Heart right ventricle (tissue), 16 donors: ENCODE data around the gene IQGAP2. TPM values are rescaled to one million over a fixed set of nuclear protein-coding genes. Genes with fewer than 3 reads are reported as not detected.

Experiments
- ATAC-seq, 8 donors: fragments of 200-7000 bp; cut with Tn5 transposase; one replicate each; pipeline ENCODE4 v1.9.1; 2020; ENCODE audit warnings: mild to moderate bottlenecking in 8 of 8, moderate library complexity in 8 of 8, moderate number of reproducible peaks in 1 of 8
- DNase-seq, 2 donors: peaks; one replicate each; pipeline ENCODE4 v3.0.0-alpha.2; 2020
- H3K27ac ChIP-seq, 10 donors: fragments of 200-600 bp; sonication (generic) in 2 of 10; one replicate each; pipeline versions ENCODE4 v1.5.0 to v1.8.0; 2020 to 2022; ENCODE audit warnings: mild to moderate bottlenecking in 3 of 10
- H3K27me3 ChIP-seq, 7 donors: fragments of 200-600 bp; one replicate each; pipeline ENCODE4 v1.8.0; 2021 to 2022; ENCODE audit warnings: mild to moderate bottlenecking in 2 of 7
- H3K36me3 ChIP-seq, 9 donors: fragments of 200-600 bp; sonication (generic) in 1 of 9; one replicate each; pipeline versions ENCODE4 v1.5.0 to v1.8.0; 2020 to 2022; ENCODE audit warnings: mild to moderate bottlenecking in 2 of 9
- H3K4me1 ChIP-seq, 9 donors: fragments of 200-600 bp; sonication (generic) in 1 of 9; one replicate each; pipeline versions ENCODE4 v1.5.0 to v1.8.0; 2020 to 2022; ENCODE audit warnings: mild to moderate bottlenecking in 4 of 9
- H3K4me3 ChIP-seq, 10 donors: fragments of 200-600 bp; sonication (generic) in 2 of 10; one replicate each; pipeline versions ENCODE4 v1.5.0 to v1.8.0; 2020 to 2022; ENCODE audit warnings: mild to moderate bottlenecking in 7 of 10, moderate library complexity in 2 of 10
- H3K9me3 ChIP-seq, 11 donors: fragments of 200-600 bp in 10 of 11; sonication (generic) in 2 of 11; one replicate each; pipeline versions ENCODE4 v1.5.0 to v1.8.0; 2013 to 2022; ENCODE audit warnings: mild to moderate bottlenecking in 2 of 11, control low read depth in 1 of 11, moderate library complexity in 1 of 11
- CTCF ChIP-seq, 9 donors: fragments of 200-600 bp; sonication (generic) in 2 of 9; IDR thresholded peaks; one replicate each; pipeline versions ENCODE4 v1.5.0 to v1.8.0; 2021 to 2022; ENCODE audit warnings: antibody characterized with exemption in 9 of 9, mild to moderate bottlenecking in 5 of 9, moderate library complexity in 1 of 9
- WGBS, 2 donors: extraction: QIAGEN DNeasy Blood & Tissue Kit; methylation state at CpG; one replicate each; pipeline ENCODE4 v1.1.7; 2013; ENCODE audit warnings: inconsistent platforms in 1 of 2; 5-methylcytosine and 5-hydroxymethylcytosine counted together
- intact Hi-C, 10 donors: fragments of 100-400 bp; cut with DNase I; formaldehyde crosslinking; loops; one replicate each; pipeline versions ENCODE4 v1.11.1 to v1.14.2; 2022
- polyA plus RNA-seq, 2 donors: library from polyadenylated mRNA; stranded (reverse); fragments of 200-250 nt; gene quantifications; one replicate each; pipeline ENCODE4 v1.2.3, GENCODE V29; 2013
- total RNA-seq, 10 donors: library from RNA; stranded (reverse); fragmentation: NEBNext Ultra II Directional in 3 of 10; extraction: Animal tissue kit (Norgen Biotek cat#: 25700) in 3 of 10; gene quantifications; one replicate each; pipeline versions ENCODE4 v1.2.1 to v1.2.4, GENCODE V29; 2021 to 2023
- donor health status: Arrhythmogenic right ventricular cardiomyopathy.
- donor health status: ischemic (EF 13 %, LVEDD 7.1; RV severe dilation, severe dysfunction).
- donor health status: healthy with polysubstance abuse.
- donor health status: DM: no; HTN: yes; CAD: no.
- donor health status: DM: no; HTN: no; CAD: no.
- donor health status: ischemic (EF 25% LVEDD 6.9; RV normal size, moderate dysfunction).
- donor health status: ischemic (EF 25% LVEDD 5.7; RV mildly dilated, moderate dysfunction).
- donor health status: healthy.
- donor health status: DM: yes; HTN: yes; CAD: no.
- donor health status: Ischemic cardiomyopathy.
- donor health status: ischemic (EF 35%, LVEDD 5.7; RV mildly dilated, moderate dysfunction).
- donor health status: nonischemic (EF 11% LVEDD 7.7; RV severe dilation, severe dysfunction).
- donor health status: DM: yes; HTN: yes; CAD: no.
- donor health status: PGD.
- donor health status: ischemic (EF 29% LVEDD 5.4; RV normal size, mild dysfunction).
- donor health status: nonischemic (EF 23%, LVEDD 6.1; RV moderate dilation, normal function).

Gene IQGAP2
- total and polyA plus RNA-seq, 12 donors = 2.5 to 22.3 (median 5.0) TPM

GRCh38 chr5:76669245-76669644, 266.2 kb downstream of the IQGAP2 start:
- no peaks in the 10 kb centered on the region for H3K9me3 ChIP-seq
- no peaks in the 10 kb centered on the region for H3K4me1 ChIP-seq
- ATAC-seq (no peak), DNase-seq (no peak)
- no peaks in the 10 kb centered on the region for H3K27me3 ChIP-seq
- H3K4me3 ChIP-seq = no peak overlapping the region
- no peak overlapping the region for H3K27ac ChIP-seq
- TF ChIP-seq CTCF (IDR thresholded peaks at IDR 0.05) = no peak
- peaks cover 0 to 90% (median 0%) of the 10 kb centered on the region in 9 donors for H3K36me3 ChIP-seq
- intact Hi-C loops = no loop called here
- WGBS, 2 donors = 89 to 90% methylated on average over 5 of the region's 5 CpGs

- Histone ChIP-seq H3K36me3 (peaks cover 0 to 86% (median 0%) of the 10 kb centered on the region in 9 donors), H3K4me3 (no peak overlapping the region), H3K27ac (no peak overlapping the region), H3K27me3 (no peaks in the 10 kb centered on the region), H3K9me3 (no peaks in the 10 kb centered on the region), H3K4me1 (no peaks in the 10 kb centered on the region)
- no peak for DNase-seq
- TF ChIP-seq CTCF (IDR thresholded peaks at IDR 0.05) = no peak
- intact Hi-C loops = no loop called here
- no peak for ATAC-seq
- WGBS, 2 donors = 89 to 92% methylated on average over 3 of the region's 3 CpGs
Observed at GRCh38 chr5:76670508-76670907, 267.4 kb downstream of the IQGAP2 start.

- TF ChIP-seq CTCF (IDR thresholded peaks at IDR 0.05) = no peak
- no peak for DNase-seq
- intact Hi-C loops = no loop called here
- Histone ChIP-seq H3K27me3 (no peaks in the 10 kb centered on the region), H3K36me3 (peaks cover 0 to 83% (median 0%) of the 10 kb centered on the region in 9 donors), H3K4me1 (no peaks in the 10 kb centered on the region), H3K27ac (peak overlapping the region in 1 of 10 donors; percentile 15), H3K4me3 (no peak overlapping the region), H3K9me3 (no peaks in the 10 kb centered on the region)
- 91 to 96% methylated on average over 2 of the region's 2 CpGs for WGBS, 2 donors
- ATAC-seq = no peak
Observed at GRCh38 chr5:76672242-76672641, 269.2 kb downstream of the IQGAP2 start.

GRCh38 chr5:76673125-76673524, 270.0 kb downstream of the IQGAP2 start:
- H3K27me3 ChIP-seq = peaks cover 0 to 5% (median 0%) of the 10 kb centered on the region in 7 donors
- no peak for TF ChIP-seq CTCF (IDR thresholded peaks at IDR 0.05)
- ATAC-seq = no peak
- peaks cover 0 to 84% (median 0%) of the 10 kb centered on the region in 9 donors for H3K36me3 ChIP-seq
- H3K4me3 ChIP-seq = no peak overlapping the region
- peaks cover 0 to 4% (median 0%) of the 10 kb centered on the region in 9 donors for H3K4me1 ChIP-seq
- no peak for DNase-seq
- H3K27ac ChIP-seq = no peak overlapping the region
- intact Hi-C loops = no loop called here
- H3K9me3 ChIP-seq = no peaks in the 10 kb centered on the region
